H1 (cell line): ENCODE data around the gene RIF1. TPM values are rescaled to one million over a fixed set of nuclear protein-coding genes. Genes with fewer than 3 reads are reported as not detected.

Experiments
- CTCF ChIA-PET: fragments of 300-600 bp; sonication (Branson Sonifier 250); formaldehyde crosslinking; loops from one replicate; lab custom pipeline; 2021; ENCODE audit not compliant: partially characterized antibody; lab: Charles Lee
- POLR2A ChIA-PET: fragments of 300-600 bp; sonication (Branson Sonifier 250); formaldehyde crosslinking; loops from one replicate; lab custom pipeline; 2021; ENCODE audit warnings: inconsistent platforms; ENCODE audit not compliant: partially characterized antibody; lab: Charles Lee
- DNase-seq, 2 experiments: peaks; one replicate each; pipeline versions ENCODE4 v3.0.0 to v3.0.0-alpha.2; 2010 to 2022; ENCODE audit warnings: low spot score in 2 of 2, low read depth in 1 of 2, mixed read lengths in 1 of 2
- FAIRE-seq: peaks from 2 replicates; lab custom pipeline; 2011; peaks lifted over from hg19 to GRCh38; lab: Jason Lieb, UNC
- H2AFZ ChIP-seq: 2 replicates; pipeline ENCODE4 v1.8.1; 2012; ENCODE audit warnings: low read length, inconsistent platforms
- H2AK5ac ChIP-seq: 2 replicates; pipeline ENCODE4 v1.6.1; 2013; ENCODE audit warnings: low read depth, low read length
- H2BK120ac ChIP-seq: replicated peaks from 2 replicates; pipeline ENCODE3; 2013; ENCODE audit warnings: low read depth, low read length, inconsistent platforms
- H2BK12ac ChIP-seq: 2 replicates; pipeline ENCODE4 v1.6.1; 2013; ENCODE audit warnings: low read depth, low read length
- H2BK15ac ChIP-seq: 2 replicates; pipeline ENCODE4 v1.6.1; 2013; ENCODE audit warnings: low read length
- H2BK20ac ChIP-seq: 2 replicates; pipeline ENCODE4 v1.6.1; 2013; ENCODE audit warnings: low read length
- H2BK5ac ChIP-seq: 2 replicates; pipeline ENCODE4 v1.6.1; 2013; ENCODE audit warnings: low read depth, low read length
- H3K14ac ChIP-seq: 2 replicates; pipeline ENCODE4 v1.6.1; 2013; ENCODE audit warnings: inconsistent platforms; ENCODE audit not compliant: insufficient read length
- H3K18ac ChIP-seq: 2 replicates; pipeline ENCODE4 v1.6.1; 2013; ENCODE audit warnings: low read length; ENCODE audit errors: extremely low read depth
- H3K23ac ChIP-seq: 2 replicates; pipeline ENCODE4 v1.6.1; 2013; ENCODE audit warnings: inconsistent platforms; ENCODE audit not compliant: insufficient read length
- H3K23me2 ChIP-seq: 2 replicates; pipeline ENCODE4 v1.6.1; 2013; ENCODE audit warnings: low read depth, low read length
- H3K27ac ChIP-seq: 2 replicates; pipeline ENCODE4 v1.6.1; 2011; ENCODE audit warnings: low read depth, low read length, inconsistent platforms
- H3K27me3 ChIP-seq, 4 experiments: replicated peaks in 1 of 4; 1 replicate in 1 of 4; 2 replicates in 3 of 4; pipeline versions ENCODE4 v1.6.1 to v1.8.1; 2011 to 2013; ENCODE audit warnings: low read length in 3 of 4, mild to moderate bottlenecking in 3 of 4, inconsistent platforms in 2 of 4, mixed read lengths in 2 of 4, moderate library complexity in 1 of 4; ENCODE audit not compliant: control insufficient read depth in 3 of 4, insufficient read depth in 3 of 4; ENCODE audit errors: extremely low read depth in 1 of 4
- H3K36me3 ChIP-seq, 4 experiments: 2 replicates each; pipeline versions ENCODE4 v1.6.1 to v1.8.1; 2011 to 2013; ENCODE audit warnings: mild to moderate bottlenecking in 4 of 4, low read length in 3 of 4, moderate library complexity in 2 of 4, control low read depth in 1 of 4, inconsistent platforms in 1 of 4; ENCODE audit not compliant: insufficient read depth in 4 of 4, control insufficient read depth in 2 of 4
- H3K4ac ChIP-seq: replicated peaks from 2 replicates; pipeline ENCODE3; 2013; ENCODE audit warnings: low read length, low read depth, mixed read lengths, inconsistent platforms; ENCODE audit not compliant: insufficient read length
- H3K4me1 ChIP-seq, 4 experiments: replicated peaks in 1 of 4; 1 replicate in 1 of 4; 2 replicates in 3 of 4; pipeline versions ENCODE4 v1.6.1 to v1.8.1; 2011 to 2013; ENCODE audit warnings: low read length in 3 of 4, inconsistent platforms in 2 of 4, mixed read lengths in 1 of 4; ENCODE audit not compliant: insufficient read depth in 4 of 4, control insufficient read depth in 3 of 4
- H3K4me2 ChIP-seq, 2 experiments: 2 replicates each; pipeline versions ENCODE4 v1.6.1 to v1.8.1; 2011 to 2013; ENCODE audit warnings: low read depth in 2 of 2, low read length in 2 of 2, control low read depth in 1 of 2, inconsistent platforms in 1 of 2, mild to moderate bottlenecking in 1 of 2; ENCODE audit not compliant: insufficient read depth in 1 of 2
- H3K4me3 ChIP-seq, 4 experiments: fragments of 200-600, 300-600 bp in 1 of 4; sonication (generic), shearing (Covaris generic), sonication (Bioruptor Twin) in 1 of 4; 2 replicates each; pipeline versions ENCODE4 v1.5.1 to v1.8.1; 2011 to 2016; ENCODE audit warnings: low read length in 4 of 4, low read depth in 3 of 4, control low read depth in 2 of 4, inconsistent platforms in 2 of 4, mild to moderate bottlenecking in 2 of 4, mixed read lengths in 1 of 4, moderate library complexity in 1 of 4; ENCODE audit not compliant: insufficient read depth in 2 of 4; ENCODE audit errors: extremely low read depth in 1 of 4
- H3K56ac ChIP-seq: replicated peaks from 2 replicates; pipeline ENCODE3; 2013; ENCODE audit warnings: low read depth, mild to moderate bottlenecking, mixed read lengths, low read length, inconsistent platforms; ENCODE audit not compliant: insufficient read length
- H3K79me1 ChIP-seq: 2 replicates; pipeline ENCODE4 v1.6.1; 2013; ENCODE audit warnings: low read depth, low read length, control low read depth
- H3K79me2 ChIP-seq, 2 experiments: 2 replicates each; pipeline versions ENCODE4 v1.6.1 to v1.8.1; 2012 to 2013; ENCODE audit warnings: low read length in 2 of 2, mild to moderate bottlenecking in 2 of 2, inconsistent platforms in 1 of 2; ENCODE audit not compliant: insufficient read depth in 2 of 2, control insufficient read depth in 1 of 2
- H3K9ac ChIP-seq, 4 experiments: replicated peaks in 1 of 4; 1 replicate in 1 of 4; 2 replicates in 3 of 4; pipeline versions ENCODE4 v1.6.1 to v1.8.1; 2011 to 2013; ENCODE audit warnings: low read depth in 3 of 4, low read length in 3 of 4, control low read depth in 2 of 4, mild to moderate bottlenecking in 2 of 4, moderate library complexity in 2 of 4, inconsistent platforms in 1 of 4; ENCODE audit errors: extremely low read depth in 1 of 4
- H3K9me3 ChIP-seq, 2 experiments: 2 replicates each; pipeline versions ENCODE4 v1.6.1 to v1.8.1; 2012 to 2013; ENCODE audit warnings: mild to moderate bottlenecking in 2 of 2, moderate library complexity in 2 of 2, control low read depth in 1 of 2, inconsistent platforms in 1 of 2, low read depth in 1 of 2, low read length in 1 of 2, mixed read lengths in 1 of 2; ENCODE audit not compliant: insufficient read depth in 2 of 2
- H4K20me1 ChIP-seq, 2 experiments: replicated peaks in 1 of 2; 2 replicates each; pipeline versions ENCODE3 to v1.8.1; 2011 to 2013; ENCODE audit warnings: inconsistent platforms in 2 of 2, low read length in 2 of 2, mild to moderate bottlenecking in 1 of 2; ENCODE audit not compliant: insufficient read depth in 2 of 2, control insufficient read depth in 1 of 2
- H4K5ac ChIP-seq: 2 replicates; pipeline ENCODE4 v1.6.1; 2013; ENCODE audit warnings: low read length, low read depth, mixed read lengths, inconsistent platforms; ENCODE audit not compliant: insufficient read length
- H4K8ac ChIP-seq: 2 replicates; pipeline ENCODE4 v1.8.0; 2013; ENCODE audit warnings: mild to moderate bottlenecking, moderate library complexity, low read length, inconsistent platforms; ENCODE audit not compliant: insufficient read depth; ENCODE audit errors: extremely low read depth
- H4K91ac ChIP-seq: replicated peaks from 2 replicates; pipeline ENCODE3; 2013; ENCODE audit warnings: low read length, mixed read lengths, inconsistent platforms; ENCODE audit not compliant: insufficient read length
- BACH1 ChIP-seq: IDR thresholded peaks from 2 replicates; pipeline ENCODE4 v1.6.1; 2012; ENCODE audit warnings: low read length, improper control_type of control experiment
- BCL11A ChIP-seq, 2 experiments: IDR thresholded peaks; one replicate each; pipeline ENCODE4 v1.6.1; 2011; ENCODE audit warnings: low read depth in 2 of 2, low read length in 2 of 2, mild to moderate bottlenecking in 2 of 2
- BRCA1 ChIP-seq: IDR thresholded peaks from 2 replicates; pipeline ENCODE4 v1.6.1; 2012; ENCODE audit warnings: low read depth, low read length, improper control_type of control experiment
- HDAC6 ChIP-seq: IDR thresholded peaks from one replicate; pipeline ENCODE4 v1.7.1; 2012; ENCODE audit warnings: low read depth, mild to moderate bottlenecking, inconsistent platforms, low read length, moderate library complexity
- KDM4A ChIP-seq: IDR thresholded peaks from one replicate; pipeline ENCODE4 v1.7.1; 2012; ENCODE audit warnings: low read depth, mild to moderate bottlenecking, moderate library complexity, low read length, inconsistent platforms; ENCODE audit not compliant: severe bottlenecking
- SIN3A ChIP-seq, 2 experiments: IDR thresholded peaks in 1 of 2; conservative IDR thresholded peaks in 1 of 2; 2 replicates each; pipeline ENCODE4 v1.6.1; 2011 to 2012; ENCODE audit warnings: low read length in 2 of 2, improper control_type of control experiment in 1 of 2, low read depth in 1 of 2, mild to moderate bottlenecking in 1 of 2
- SIRT6 ChIP-seq: IDR thresholded peaks from one replicate; pipeline ENCODE4 v1.7.1; 2012; ENCODE audit warnings: low read length, inconsistent platforms
- SIX5 ChIP-seq: IDR thresholded peaks from 2 replicates; pipeline ENCODE4 v1.6.1; 2011; ENCODE audit warnings: mild to moderate bottlenecking, low read depth, low read length
- TBP ChIP-seq: IDR thresholded peaks from 2 replicates; pipeline ENCODE4 v1.6.1; 2011; ENCODE audit warnings: low read depth, low read length, improper control_type of control experiment
- TEAD4 ChIP-seq: IDR thresholded peaks from 2 replicates; pipeline ENCODE4 v1.6.1; 2012; ENCODE audit warnings: low read depth, low read length, inconsistent platforms, mixed read lengths
- WGBS, 2 experiments: shearing (Covaris generic) in 1 of 2; methylation state at CpG; one replicate each; pipeline versions ENCODE4 v1.1.6 to v1.1.7; 2013 to 2015; ENCODE audit warnings: low lambda C conversion rate in 2 of 2, mixed read lengths in 2 of 2, inconsistent platforms in 1 of 2, low coverage in 1 of 2, missing lambda C conversion rate in 1 of 2; ENCODE audit not compliant: insufficient replicate concordance in 2 of 2, insufficient coverage in 1 of 2, insufficient read length in 1 of 2; ENCODE audit errors: extremely low coverage in 1 of 2, missing lambda C conversion rate in 1 of 2; 5-methylcytosine and 5-hydroxymethylcytosine counted together
- polyA plus RNA-seq, 7 experiments: library from polyadenylated mRNA; depleted of rRNA in 3 of 7; stranded (reverse) in 5 of 7; unstranded in 2 of 7; fragments of >200 nt in 5 of 7; fragments of 200-250 nt in 2 of 7; gene quantifications; 1 replicate in 5 of 7; 2 replicates in 1 of 7; 4 replicates in 1 of 7; pipeline versions ENCODE4 v1.2.1 to v1.2.3, GENCODE V29; 2011 to 2013; ENCODE audit warnings: missing spikeins in 2 of 7, mixed read lengths in 2 of 7
- total RNA-seq: library from RNA; stranded (reverse); fragmentation: NEBNext Ultra II Directional; extraction: Animal tissue kit (Norgen Biotek cat#: 25700); gene quantifications from 2 replicates; pipeline ENCODE4 v1.2.1, GENCODE V29; 2021
- TF ChIP-seq, protein P1 (sequence below): IDR thresholded peaks from 2 replicates; pipeline ENCODE4 v1.6.1; 2011; ENCODE audit warnings: low read length, improper control_type of control experiment

Gene RIF1
- total and polyA plus RNA-seq, 2 of the 8 experiments (the other 6 are each of a cell fraction or from before 2014, with no cell fraction given), result 9.5 to 104 TPM

DNA sequence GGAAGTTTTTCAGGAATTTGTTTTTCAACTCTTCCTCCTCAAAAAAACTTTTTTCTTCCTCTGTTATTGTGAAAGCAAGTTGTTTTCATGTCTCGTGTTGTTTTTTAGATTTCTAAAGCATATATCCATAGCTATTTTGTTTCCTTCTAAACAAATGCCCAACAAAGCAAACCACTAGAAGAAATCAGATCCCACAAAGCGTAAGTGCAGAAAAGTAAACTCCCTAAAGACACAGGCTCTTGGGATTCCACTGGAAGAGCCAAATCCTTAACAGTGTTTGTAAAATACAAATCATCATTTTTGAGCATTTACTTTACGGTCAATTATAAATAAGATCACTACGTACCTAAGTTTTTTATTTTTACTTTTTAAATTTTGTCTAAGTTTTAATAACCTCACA, 21.7 kb upstream of the RIF1 start:
- Histone ChIP-seq H4K5ac (no peak overlapping the region), H3K4me1 (no peaks in the 10 kb centered on the region), H2AK5ac (no peak overlapping the region), H3K27ac (no peak overlapping the region), H3K23ac (no peak overlapping the region), H3K18ac (no peak overlapping the region), H2AFZ (peak overlapping the region; percentile 51; the same call in 1 of the 2 replicates), H4K8ac (no peak overlapping the region), H3K9ac (no peak overlapping the region), H2BK12ac (no peak overlapping the region), H2BK15ac (no peak overlapping the region), H3K4me2 (no peak overlapping the region), H3K4ac (no peak overlapping the region), H3K23me2 (no peaks in the 10 kb centered on the region), H4K20me1 (no peaks in the 10 kb centered on the region), H2BK5ac (no peak overlapping the region), H3K79me1 (no peaks in the 10 kb centered on the region), H2BK120ac (no peak overlapping the region), H3K56ac (no peak overlapping the region), H3K9me3 (no peaks in the 10 kb centered on the region; a peak in 1 of 4 replicates), H3K79me2 (no peaks in the 10 kb centered on the region), H3K27me3 (no peaks in the 10 kb centered on the region), H3K4me3 (no peak overlapping the region), H3K36me3 (no peaks in the 10 kb centered on the region)
- WGBS, 2 experiments, result 94% methylated on average over 4 of the region's 4 CpGs; no CpG with 5 or more reads in 1 of the 2 experiments
- CTCF ChIA-PET, result interaction anchor here (0.6 kb wide), 1 partner anchor 1898 kb away, joined by 3 read pairs; no protein-coding TSS in a partner anchor
- DNase-seq (no peak), FAIRE-seq (no peak)
- POLR2A ChIA-PET, result no interaction called here
- TF ChIP-seq, protein P1, sequence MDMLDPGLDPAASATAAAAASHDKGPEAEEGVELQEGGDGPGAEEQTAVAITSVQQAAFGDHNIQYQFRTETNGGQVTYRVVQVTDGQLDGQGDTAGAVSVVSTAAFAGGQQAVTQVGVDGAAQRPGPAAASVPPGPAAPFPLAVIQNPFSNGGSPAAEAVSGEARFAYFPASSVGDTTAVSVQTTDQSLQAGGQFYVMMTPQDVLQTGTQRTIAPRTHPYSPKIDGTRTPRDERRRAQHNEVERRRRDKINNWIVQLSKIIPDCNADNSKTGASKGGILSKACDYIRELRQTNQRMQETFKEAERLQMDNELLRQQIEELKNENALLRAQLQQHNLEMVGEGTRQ, result no peak
- no peak for TF ChIP-seq SIN3A (conservative IDR thresholded peaks at IDR 0.05 in 1 of 2, IDR thresholded peaks at IDR 0.05 in 1 of 2; ENCODE audit: low read depth in 1 of 2, low read length in 2 of 2)
- no peak for TF ChIP-seq BRCA1
- no peak for TF ChIP-seq SIRT6
- TF ChIP-seq TEAD4, result no peak
- TF ChIP-seq BCL11A (IDR thresholded peaks at IDR 0.05; ENCODE audit: low read depth in 2 of 2, low read length in 2 of 2), result no peak
- TF ChIP-seq KDM4A, result no peak
- TF ChIP-seq HDAC6, result no peak
- no peak for TF ChIP-seq BACH1
- no peak for TF ChIP-seq SIX5
- TF ChIP-seq TBP, result no peak
- TF ChIP-seq, all 59 proteins: peak for 0
- no peak overlapping the region for H3K14ac ChIP-seq
- no peak overlapping the region for H4K91ac ChIP-seq
- no peak overlapping the region for H2BK20ac ChIP-seq
